ENCODE data around the gene GRIK4. TPM values are rescaled to one million over a fixed set of nuclear protein-coding genes. Genes with fewer than 3 reads are reported as not detected.

The GRIK4 gene
- polyA plus RNA-seq, 1 donor: 0.94 TPM

DNA sequence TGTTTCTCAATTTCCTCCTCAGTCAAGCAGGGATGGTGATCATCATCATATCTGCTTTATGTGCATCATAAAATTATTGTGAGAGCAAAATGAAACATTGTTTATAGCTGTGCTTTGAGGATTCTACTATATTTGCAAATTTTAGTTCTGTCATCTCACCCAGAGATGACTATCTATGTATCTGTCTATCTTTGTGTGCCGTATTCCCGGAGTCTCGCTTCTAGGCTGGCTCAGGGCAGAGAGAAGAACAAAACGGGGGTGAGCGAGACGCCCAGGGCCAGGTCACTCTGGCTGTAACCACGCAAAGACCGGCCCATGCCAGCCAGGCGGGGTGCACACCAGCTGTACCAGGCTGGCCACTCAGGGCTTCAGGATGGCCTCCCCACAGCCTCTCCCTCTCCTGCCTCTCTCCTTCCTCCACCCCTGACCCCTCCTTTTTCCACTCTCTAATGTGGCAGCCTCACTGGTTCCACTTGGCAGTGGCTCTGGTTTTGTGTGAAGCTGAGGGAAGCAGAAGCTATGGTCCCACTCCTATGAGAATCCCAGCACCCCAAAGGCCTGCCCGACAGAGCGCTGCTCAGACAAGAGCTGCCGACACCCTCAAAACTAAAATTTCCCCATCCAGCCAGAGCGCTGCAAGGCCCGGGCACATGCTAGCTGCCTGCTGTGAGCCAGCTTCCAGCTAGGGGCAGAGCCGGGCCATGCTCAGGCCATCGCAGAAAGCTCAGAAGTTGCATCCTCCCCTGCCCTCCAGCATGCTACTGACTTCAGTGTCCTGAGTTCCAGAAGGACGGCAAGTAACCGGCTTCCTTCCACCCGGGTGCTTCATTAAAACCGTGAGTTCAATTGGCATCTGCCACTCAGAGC is 372.8 kb downstream of the GRIK4 start:
- DNase-seq: no peak
- Histone ChIP-seq H3K36me3 (ENCODE audit: control insufficient read depth, insufficient read depth, low read length) (no peaks in the 10 kb centered on the region), H3K9me3 (ENCODE audit: control insufficient read depth, low read depth, low read length) (no peaks in the 10 kb centered on the region), H3K4me3 (ENCODE audit: low read length) (no peak overlapping the region), H3K4me1 (ENCODE audit: control insufficient read depth, insufficient read depth, low read length) (no peaks in the 10 kb centered on the region), H3K27me3 (ENCODE audit: control insufficient read depth, insufficient read depth, low read length) (no peaks in the 10 kb centered on the region), H3K27ac (ENCODE audit: low read length) (no peak overlapping the region)
- WGBS (ENCODE audit: insufficient coverage, low lambda C conversion rate): no CpG with 5 or more reads among the region's 20 CpGs

DNA sequence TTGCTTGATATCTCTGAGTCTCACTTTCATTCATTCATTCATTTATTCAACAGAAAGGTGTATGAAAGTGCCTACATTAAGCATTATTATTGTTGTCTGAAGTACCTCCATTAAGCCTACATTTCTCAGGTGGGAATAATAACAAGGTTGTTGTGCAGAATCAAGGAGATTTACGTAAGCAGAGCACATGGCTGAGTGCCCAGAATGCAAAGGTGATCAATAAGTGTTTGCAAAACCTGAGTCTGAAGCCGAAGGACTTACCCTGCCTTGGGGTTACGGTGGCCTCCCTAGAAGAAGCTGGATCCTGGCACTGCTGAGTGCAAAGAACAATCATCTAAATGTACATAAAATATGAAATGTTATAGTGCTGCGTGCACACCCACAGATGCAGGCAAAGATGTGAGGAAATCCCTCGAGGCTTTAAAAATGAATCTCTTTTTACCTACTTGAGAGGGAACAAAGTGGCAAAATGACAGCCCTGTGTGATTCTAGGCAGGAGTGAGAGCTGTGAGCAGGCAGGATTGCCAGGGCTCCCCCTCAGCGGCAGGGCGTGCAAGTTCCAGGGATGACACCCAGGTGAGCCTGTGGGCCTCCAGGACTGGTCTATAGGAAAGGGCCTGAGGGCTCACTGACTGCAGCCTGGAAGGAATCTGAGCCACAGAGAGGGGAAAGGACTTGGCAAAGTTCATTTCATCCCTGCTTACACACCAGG is 379.2 kb downstream of the GRIK4 start:
- no peaks in the 10 kb centered on the region for H3K27me3 ChIP-seq (ENCODE audit: control insufficient read depth, insufficient read depth, low read length)
- no CpG with 5 or more reads among the region's 7 CpGs for WGBS (ENCODE audit: insufficient coverage, low lambda C conversion rate)

DNA sequence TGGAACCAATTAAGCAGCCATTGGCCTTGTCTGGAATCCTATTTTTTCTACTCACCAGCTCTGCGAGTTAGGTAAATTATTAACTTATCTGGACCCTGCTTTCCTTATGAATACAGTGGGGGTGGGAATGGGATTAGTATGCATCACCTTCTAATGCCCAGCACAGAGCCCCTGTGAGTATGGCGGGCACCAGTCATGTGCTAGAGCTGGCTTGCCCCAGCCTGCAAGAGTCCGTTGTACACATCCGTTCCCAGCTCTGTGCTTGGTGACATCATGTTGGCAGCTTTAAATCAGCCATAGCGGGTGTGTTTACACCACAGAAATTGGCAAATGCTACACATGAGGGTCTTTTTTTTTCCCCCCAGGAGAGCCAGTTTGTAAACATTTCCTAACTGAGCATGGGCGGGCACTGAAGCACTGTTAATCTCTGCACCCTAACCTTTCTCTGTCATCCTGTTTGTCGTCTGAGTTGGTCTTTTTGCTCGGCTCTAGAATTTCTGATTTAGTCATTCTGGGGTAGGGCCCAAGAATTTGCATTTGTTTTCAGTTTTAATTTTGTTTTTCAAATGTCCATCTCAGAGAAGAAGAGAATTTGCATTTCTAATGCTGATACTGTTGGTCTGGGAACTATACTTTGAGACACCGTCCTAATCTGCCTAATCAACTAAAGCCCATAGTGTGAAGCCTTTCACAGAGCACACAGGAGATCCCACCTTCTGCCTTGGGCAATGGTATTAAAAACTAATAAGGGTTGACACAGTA is 382.1 kb downstream of the GRIK4 start:
- H3K4me1 ChIP-seq (ENCODE audit: control insufficient read depth, insufficient read depth, low read length): peaks cover 10% of the 10 kb centered on the region
- no CpG with 5 or more reads among the region's 9 CpGs for WGBS (ENCODE audit: insufficient coverage, low lambda C conversion rate)
- H3K27me3 ChIP-seq (ENCODE audit: control insufficient read depth, insufficient read depth, low read length): no peaks in the 10 kb centered on the region
- DNase-seq: no peak
- H3K36me3 ChIP-seq (ENCODE audit: control insufficient read depth, insufficient read depth, low read length): no peaks in the 10 kb centered on the region
- H3K27ac ChIP-seq (ENCODE audit: low read length): no peak overlapping the region
- H3K9me3 ChIP-seq (ENCODE audit: control insufficient read depth, low read depth, low read length): no peaks in the 10 kb centered on the region
- H3K4me3 ChIP-seq (ENCODE audit: low read length): no peak overlapping the region

More for the DNA sequence above, 379.2 kb downstream of the GRIK4 start:
- no peak for DNase-seq
- Histone ChIP-seq H3K4me1 (ENCODE audit: control insufficient read depth, insufficient read depth, low read length) (peaks cover 4% of the 10 kb centered on the region), H3K36me3 (ENCODE audit: control insufficient read depth, insufficient read depth, low read length) (no peaks in the 10 kb centered on the region), H3K4me3 (ENCODE audit: low read length) (no peak overlapping the region), H3K27ac (ENCODE audit: low read length) (no peak overlapping the region), H3K9me3 (ENCODE audit: control insufficient read depth, low read depth, low read length) (no peaks in the 10 kb centered on the region)

DNA sequence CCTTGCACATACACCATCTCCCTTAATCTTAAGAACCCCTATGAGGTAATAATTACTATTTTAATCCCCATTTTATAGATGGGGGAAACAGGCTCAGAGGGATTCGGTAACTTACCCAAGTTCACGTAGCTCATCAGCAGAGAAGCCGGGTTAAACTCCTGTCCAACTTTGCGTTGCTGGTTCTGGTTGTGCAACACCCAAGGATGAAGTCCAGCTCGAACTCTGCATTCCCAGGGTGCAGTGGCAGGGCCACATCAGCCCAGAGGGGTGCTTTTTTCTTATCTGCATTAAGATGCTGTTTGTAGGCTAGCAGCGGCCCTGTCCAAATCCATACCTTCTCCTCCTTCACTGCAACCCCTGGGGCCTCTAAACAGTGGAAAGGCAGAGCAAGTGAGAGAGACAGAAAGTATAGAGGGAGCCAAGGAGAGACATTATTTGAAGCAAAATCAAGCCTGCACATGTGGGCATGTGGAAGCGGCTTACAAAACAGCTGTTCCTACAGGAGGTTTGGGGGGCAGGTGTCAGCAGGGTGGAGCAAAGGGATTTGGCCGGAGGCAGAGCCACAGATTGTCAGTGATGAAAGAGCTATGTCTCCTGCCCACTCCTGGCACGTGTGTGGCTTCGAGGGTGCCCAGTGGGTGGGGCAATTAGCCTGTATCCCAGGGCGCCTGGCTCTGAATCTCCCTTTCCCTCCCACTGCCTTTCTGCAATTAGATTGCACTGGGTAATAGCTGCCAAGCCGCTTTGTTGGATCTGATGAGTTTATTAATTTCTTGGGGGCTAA is 382.8 kb downstream of the GRIK4 start:
- peak; percentile 30 to 44 for DNase-seq
- Histone ChIP-seq H3K4me3 (ENCODE audit: low read length) (no peak overlapping the region), H3K36me3 (ENCODE audit: control insufficient read depth, insufficient read depth, low read length) (no peaks in the 10 kb centered on the region), H3K27me3 (ENCODE audit: control insufficient read depth, insufficient read depth, low read length) (no peaks in the 10 kb centered on the region), H3K9me3 (ENCODE audit: control insufficient read depth, low read depth, low read length) (no peaks in the 10 kb centered on the region), H3K27ac (ENCODE audit: low read length) (no peak overlapping the region), H3K4me1 (ENCODE audit: control insufficient read depth, insufficient read depth, low read length) (peaks cover 18% of the 10 kb centered on the region)
- whole genome bisulfite sequencing (ENCODE audit: insufficient coverage, low lambda C conversion rate): no CpG with 5 or more reads among the region's 12 CpGs

DNA sequence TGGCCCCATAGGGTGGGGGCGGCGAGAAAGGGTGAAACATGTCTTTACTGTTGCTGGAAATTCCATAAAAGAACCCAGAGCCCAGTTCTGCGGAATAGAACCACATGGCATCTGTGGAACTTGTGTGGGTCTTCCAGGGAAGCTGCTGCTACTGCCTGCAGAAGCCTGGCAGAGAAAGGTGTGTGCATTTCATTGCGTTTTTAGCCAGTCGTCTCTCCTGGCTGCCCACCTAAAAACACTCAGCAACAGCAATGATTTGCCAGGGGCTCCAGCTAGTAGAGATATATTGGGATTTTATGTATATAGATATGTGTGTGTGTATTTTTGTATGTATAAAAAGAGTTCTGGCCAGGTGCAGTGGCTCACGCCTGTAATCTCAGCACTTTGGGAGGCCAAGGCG is 385.1 kb downstream of the GRIK4 start:
- no CpG with 5 or more reads among the region's 7 CpGs for WGBS (ENCODE audit: insufficient coverage, low lambda C conversion rate)
- Histone ChIP-seq H3K27ac (ENCODE audit: low read length) (no peak overlapping the region), H3K4me3 (ENCODE audit: low read length) (no peak overlapping the region), H3K27me3 (ENCODE audit: control insufficient read depth, insufficient read depth, low read length) (no peaks in the 10 kb centered on the region), H3K36me3 (ENCODE audit: control insufficient read depth, insufficient read depth, low read length) (no peaks in the 10 kb centered on the region), H3K9me3 (ENCODE audit: control insufficient read depth, low read depth, low read length) (no peaks in the 10 kb centered on the region), H3K4me1 (ENCODE audit: control insufficient read depth, insufficient read depth, low read length) (peaks cover 27% of the 10 kb centered on the region)
- DNase-seq: no peak

DNA sequence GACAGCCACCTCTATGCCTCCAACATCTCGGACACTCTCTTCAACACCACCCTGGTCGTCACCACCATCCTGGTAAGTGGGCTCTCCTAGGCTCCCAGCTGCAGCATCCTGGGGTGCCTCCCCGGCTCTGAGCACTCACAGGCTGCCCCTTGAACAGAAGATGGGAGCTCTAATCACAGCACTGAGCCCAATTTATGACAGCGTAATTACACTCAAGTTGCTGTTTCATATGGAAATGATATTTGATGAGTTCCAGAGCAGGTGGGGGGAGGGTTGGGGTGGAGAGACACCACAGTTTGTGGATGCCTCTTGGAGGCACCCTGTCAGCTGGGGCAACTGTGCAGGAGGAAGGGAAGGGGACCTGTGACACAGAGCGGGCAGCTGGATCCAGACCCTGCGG is 387.0 kb downstream of the GRIK4 start:
- Histone ChIP-seq H3K9me3 (ENCODE audit: control insufficient read depth, low read depth, low read length) (no peaks in the 10 kb centered on the region), H3K27ac (ENCODE audit: low read length) (no peak overlapping the region), H3K4me3 (ENCODE audit: low read length) (no peak overlapping the region), H3K4me1 (ENCODE audit: control insufficient read depth, insufficient read depth, low read length) (peaks cover 24% of the 10 kb centered on the region), H3K27me3 (ENCODE audit: control insufficient read depth, insufficient read depth, low read length) (peaks cover 2% of the 10 kb centered on the region), H3K36me3 (ENCODE audit: control insufficient read depth, insufficient read depth, low read length) (no peaks in the 10 kb centered on the region)
- no peak for DNase-seq
- no CpG with 5 or more reads among the region's 6 CpGs for whole genome bisulfite sequencing (ENCODE audit: insufficient coverage, low lambda C conversion rate)

DNA sequence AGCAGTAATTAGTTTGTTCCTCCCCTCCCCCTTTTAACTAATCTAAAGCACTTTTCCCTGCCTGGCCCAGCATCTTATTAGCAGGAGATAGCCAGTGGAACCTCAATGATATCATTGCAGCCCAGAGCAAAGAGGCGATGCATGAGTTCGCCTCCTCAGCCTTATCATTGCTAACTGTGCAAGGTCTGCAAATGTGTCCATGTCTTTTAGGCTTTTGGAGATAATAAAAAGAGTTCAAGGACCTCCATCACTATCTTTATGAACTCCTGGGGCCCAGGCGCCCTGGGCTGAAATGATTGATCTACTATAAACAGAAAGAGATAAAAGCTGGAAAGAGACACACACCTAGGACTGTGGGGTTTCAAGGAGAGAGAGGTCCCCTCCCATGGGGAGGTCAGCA is 388.2 kb downstream of the GRIK4 start:
- Histone ChIP-seq H3K9me3 (ENCODE audit: control insufficient read depth, low read depth, low read length) (no peaks in the 10 kb centered on the region), H3K27ac (ENCODE audit: low read length) (no peak overlapping the region), H3K4me3 (ENCODE audit: low read length) (no peak overlapping the region), H3K4me1 (ENCODE audit: control insufficient read depth, insufficient read depth, low read length) (peaks cover 22% of the 10 kb centered on the region), H3K36me3 (ENCODE audit: control insufficient read depth, insufficient read depth, low read length) (no peaks in the 10 kb centered on the region), H3K27me3 (ENCODE audit: control insufficient read depth, insufficient read depth, low read length) (peaks cover 2% of the 10 kb centered on the region)
- WGBS (ENCODE audit: insufficient coverage, low lambda C conversion rate): no CpG with 5 or more reads among the region's 3 CpGs
- DNase-seq: peak; percentile 60 to 74

DNA sequence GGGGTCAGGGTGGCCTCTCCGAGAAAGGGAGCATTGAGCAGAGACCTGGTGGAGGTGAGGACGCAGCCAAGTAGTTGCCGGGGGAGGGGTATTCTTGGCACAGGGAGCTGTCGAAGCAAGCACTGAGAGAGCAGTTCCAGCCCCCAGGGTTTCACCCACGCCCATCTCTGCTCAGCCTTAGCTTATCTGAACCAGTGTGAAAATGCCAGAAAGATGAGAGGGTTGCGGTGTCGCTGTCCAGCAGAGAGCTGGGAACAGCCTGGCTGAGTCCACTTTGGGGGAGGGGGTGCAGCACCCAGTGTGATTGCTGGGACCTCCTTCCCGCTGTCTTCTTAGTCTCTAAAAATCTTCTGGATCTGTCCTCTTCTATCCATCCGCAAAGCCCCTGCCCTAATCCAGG is 389.1 kb downstream of the GRIK4 start:
- no peak for DNase-seq
- Histone ChIP-seq H3K27me3 (ENCODE audit: control insufficient read depth, insufficient read depth, low read length) (peaks cover 2% of the 10 kb centered on the region), H3K4me3 (ENCODE audit: low read length) (no peak overlapping the region), H3K36me3 (ENCODE audit: control insufficient read depth, insufficient read depth, low read length) (no peaks in the 10 kb centered on the region), H3K4me1 (ENCODE audit: control insufficient read depth, insufficient read depth, low read length) (peaks cover 22% of the 10 kb centered on the region), H3K27ac (ENCODE audit: low read length) (no peak overlapping the region), H3K9me3 (ENCODE audit: control insufficient read depth, low read depth, low read length) (no peaks in the 10 kb centered on the region)
- no CpG with 5 or more reads among the region's 9 CpGs for WGBS (ENCODE audit: insufficient coverage, low lambda C conversion rate)

DNA sequence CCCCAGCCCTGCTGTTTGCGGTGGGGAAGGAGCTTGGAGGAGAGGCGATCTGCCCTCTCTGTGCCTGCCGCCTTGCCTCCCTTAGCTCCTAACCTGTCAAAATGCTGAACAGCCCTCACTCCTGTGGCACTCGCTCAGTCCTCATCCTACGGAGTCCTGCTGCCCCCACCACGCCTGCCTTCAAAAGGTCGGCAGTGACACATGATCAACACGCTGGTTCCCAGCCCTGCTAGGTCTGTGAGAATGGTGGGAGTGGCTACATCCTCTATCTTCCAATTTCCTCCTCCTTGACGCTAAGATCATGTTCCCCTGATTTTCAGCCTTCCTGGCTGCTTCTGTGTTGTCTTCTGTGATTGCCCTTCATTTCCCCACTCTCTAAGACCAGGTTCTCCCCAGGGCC is 392.1 kb downstream of the GRIK4 start:
- H3K9me3 ChIP-seq (ENCODE audit: control insufficient read depth, low read depth, low read length): no peaks in the 10 kb centered on the region
- peaks cover 2% of the 10 kb centered on the region for H3K27me3 ChIP-seq (ENCODE audit: control insufficient read depth, insufficient read depth, low read length)
- peaks cover 28% of the 10 kb centered on the region for H3K4me1 ChIP-seq (ENCODE audit: control insufficient read depth, insufficient read depth, low read length)
- H3K27ac ChIP-seq (ENCODE audit: low read length): no peak overlapping the region
- no peak overlapping the region for H3K4me3 ChIP-seq (ENCODE audit: low read length)
- no peak for DNase-seq
- no peaks in the 10 kb centered on the region for H3K36me3 ChIP-seq (ENCODE audit: control insufficient read depth, insufficient read depth, low read length)
- WGBS (ENCODE audit: insufficient coverage, low lambda C conversion rate): no CpG with 5 or more reads among the region's 9 CpGs

DNA sequence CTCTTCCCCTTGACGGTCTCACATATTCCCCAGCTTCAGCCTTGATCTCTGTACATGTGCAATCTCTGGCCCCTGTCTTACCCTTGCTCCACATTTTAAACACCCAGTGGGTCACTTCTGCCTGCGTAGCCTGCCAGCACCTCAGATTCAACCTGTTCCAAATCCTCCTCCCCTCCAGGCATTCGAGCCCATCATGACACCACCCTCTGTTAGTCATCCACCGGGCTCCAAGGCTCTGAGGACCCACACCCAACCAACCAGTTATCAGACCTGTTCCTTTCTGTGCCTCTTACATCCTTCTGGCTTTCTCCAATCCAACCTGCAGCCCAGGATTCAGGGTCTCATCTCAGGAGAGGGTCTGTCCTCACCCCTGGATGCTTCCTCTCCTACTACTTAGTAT is 392.6 kb downstream of the GRIK4 start:
- Histone ChIP-seq H3K27me3 (ENCODE audit: control insufficient read depth, insufficient read depth, low read length) (peaks cover 2% of the 10 kb centered on the region), H3K27ac (ENCODE audit: low read length) (no peak overlapping the region), H3K36me3 (ENCODE audit: control insufficient read depth, insufficient read depth, low read length) (no peaks in the 10 kb centered on the region), H3K9me3 (ENCODE audit: control insufficient read depth, low read depth, low read length) (no peaks in the 10 kb centered on the region), H3K4me3 (ENCODE audit: low read length) (no peak overlapping the region), H3K4me1 (ENCODE audit: control insufficient read depth, insufficient read depth, low read length) (peaks cover 28% of the 10 kb centered on the region)
- 90% methylated on average over 2 of the region's 4 CpGs for WGBS (ENCODE audit: insufficient coverage, low lambda C conversion rate)
- no peak for DNase-seq
